ENCODE data around the gene KCNQ1. TPM values are rescaled to one million over a fixed set of nuclear protein-coding genes. Genes with fewer than 3 reads are reported as not detected.

The KCNQ1 gene
- total and polyA plus RNA-seq, 2 donors (not counting 3 experiments of a cell fraction or from before 2014, with no cell fraction given), result 0.07 to 0.09 TPM

DNA sequence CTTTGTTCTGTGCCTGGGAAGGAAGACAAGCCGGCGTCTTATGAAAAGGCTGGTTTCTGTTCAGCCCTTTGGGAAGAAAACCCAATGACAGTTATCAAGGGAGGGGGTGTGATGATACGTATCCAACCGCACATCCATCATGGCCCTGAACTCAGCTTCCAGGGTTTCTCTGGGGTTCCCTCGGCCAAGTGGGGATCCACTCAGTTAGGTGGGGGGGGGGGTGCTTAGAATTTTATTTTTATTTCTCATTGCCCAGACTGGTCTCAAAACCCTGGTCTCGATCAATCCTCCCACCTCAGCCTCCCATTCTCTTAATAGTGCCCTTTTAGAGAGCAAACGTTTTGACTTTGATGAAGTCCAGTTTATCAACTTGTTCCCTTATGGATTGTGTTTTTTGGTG, 25.7 kb downstream of the KCNQ1 start:
- no peaks in the 10 kb centered on the region for H3K4me1 ChIP-seq (ENCODE audit: control insufficient read depth, extremely low read depth, insufficient read depth, low read length)
- no peak overlapping the region for H2AFZ ChIP-seq (ENCODE audit: low read depth, low read length)
- no peaks in the 10 kb centered on the region for H4K20me1 ChIP-seq (replicated peaks; ENCODE audit: control insufficient read depth, extremely low read depth, insufficient read depth, low read length)
- H3K9ac ChIP-seq (replicated peaks; ENCODE audit: extremely low read depth, insufficient read depth, low read length), result no peak overlapping the region
- H3K79me2 ChIP-seq (ENCODE audit: control insufficient read depth, insufficient read depth, low read length), result no peaks in the 10 kb centered on the region
- BruUV-seq (replicated peaks), result no TSS peak
- no peak for TF ChIP-seq JUN (IDR thresholded peaks at IDR 0.05; ENCODE audit: borderline replicate concordance, insufficient read depth, insufficient read length, low read depth)
- TF ChIP-seq GATA2 (IDR thresholded peaks at IDR 0.05; ENCODE audit: insufficient read depth, insufficient read length, low read depth, low read length), result no peak
- TF ChIP-seq, protein P1, sequence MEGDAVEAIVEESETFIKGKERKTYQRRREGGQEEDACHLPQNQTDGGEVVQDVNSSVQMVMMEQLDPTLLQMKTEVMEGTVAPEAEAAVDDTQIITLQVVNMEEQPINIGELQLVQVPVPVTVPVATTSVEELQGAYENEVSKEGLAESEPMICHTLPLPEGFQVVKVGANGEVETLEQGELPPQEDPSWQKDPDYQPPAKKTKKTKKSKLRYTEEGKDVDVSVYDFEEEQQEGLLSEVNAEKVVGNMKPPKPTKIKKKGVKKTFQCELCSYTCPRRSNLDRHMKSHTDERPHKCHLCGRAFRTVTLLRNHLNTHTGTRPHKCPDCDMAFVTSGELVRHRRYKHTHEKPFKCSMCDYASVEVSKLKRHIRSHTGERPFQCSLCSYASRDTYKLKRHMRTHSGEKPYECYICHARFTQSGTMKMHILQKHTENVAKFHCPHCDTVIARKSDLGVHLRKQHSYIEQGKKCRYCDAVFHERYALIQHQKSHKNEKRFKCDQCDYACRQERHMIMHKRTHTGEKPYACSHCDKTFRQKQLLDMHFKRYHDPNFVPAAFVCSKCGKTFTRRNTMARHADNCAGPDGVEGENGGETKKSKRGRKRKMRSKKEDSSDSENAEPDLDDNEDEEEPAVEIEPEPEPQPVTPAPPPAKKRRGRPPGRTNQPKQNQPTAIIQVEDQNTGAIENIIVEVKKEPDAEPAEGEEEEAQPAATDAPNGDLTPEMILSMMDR (IDR thresholded peaks at IDR 0.05; ENCODE audit: extremely low read depth in 1 of 2, insufficient read depth in 1 of 2, low read depth in 1 of 2, low read length in 2 of 2), result no peak
- no peak for TF ChIP-seq POLR2AphosphoS5 (IDR thresholded peaks at IDR 0.05; ENCODE audit: insufficient read depth, low read depth, low read length)
- no peak for DNase-seq (ENCODE audit: low read depth, low spot score)
- ChIA-PET POLR2A (no interaction called here), CTCF (no interaction called here)
- no peaks in the 10 kb centered on the region for H3K9me1 ChIP-seq (replicated peaks; ENCODE audit: control insufficient read depth, extremely low read depth, insufficient read depth, low read length)
- no peak overlapping the region for H3K4me3 ChIP-seq (replicated peaks in 1 of 3; ENCODE audit: insufficient read depth in 1 of 3, low read depth in 1 of 3, low read length in 3 of 3)
- no peaks in the 10 kb centered on the region for H3K27me3 ChIP-seq (ENCODE audit: control insufficient read depth in 2 of 2, insufficient read depth in 2 of 2, low read length in 2 of 2)
- FAIRE-seq, result no peak
- no peaks in the 10 kb centered on the region for H3K9me3 ChIP-seq (replicated peaks; ENCODE audit: control insufficient read depth, insufficient read depth, low read length)
- no peak overlapping the region for H3K4me2 ChIP-seq (ENCODE audit: insufficient read depth, low read length)
- no peak overlapping the region for H3K27ac ChIP-seq (ENCODE audit: insufficient read depth, low read depth, low read length)
- dilution Hi-C loops (cut with MboI; ENCODE audit: extremely low pct_ligation_motif_present, low sequenced_read_pairs) (no loop called here), intact Hi-C loops (cut with micrococcal nuclease) (no loop called here)
- H3K36me3 ChIP-seq (ENCODE audit: control insufficient read depth in 2 of 2, extremely low read depth in 1 of 2, insufficient read depth in 2 of 2, low read length in 2 of 2), result no peaks in the 10 kb centered on the region

DNA sequence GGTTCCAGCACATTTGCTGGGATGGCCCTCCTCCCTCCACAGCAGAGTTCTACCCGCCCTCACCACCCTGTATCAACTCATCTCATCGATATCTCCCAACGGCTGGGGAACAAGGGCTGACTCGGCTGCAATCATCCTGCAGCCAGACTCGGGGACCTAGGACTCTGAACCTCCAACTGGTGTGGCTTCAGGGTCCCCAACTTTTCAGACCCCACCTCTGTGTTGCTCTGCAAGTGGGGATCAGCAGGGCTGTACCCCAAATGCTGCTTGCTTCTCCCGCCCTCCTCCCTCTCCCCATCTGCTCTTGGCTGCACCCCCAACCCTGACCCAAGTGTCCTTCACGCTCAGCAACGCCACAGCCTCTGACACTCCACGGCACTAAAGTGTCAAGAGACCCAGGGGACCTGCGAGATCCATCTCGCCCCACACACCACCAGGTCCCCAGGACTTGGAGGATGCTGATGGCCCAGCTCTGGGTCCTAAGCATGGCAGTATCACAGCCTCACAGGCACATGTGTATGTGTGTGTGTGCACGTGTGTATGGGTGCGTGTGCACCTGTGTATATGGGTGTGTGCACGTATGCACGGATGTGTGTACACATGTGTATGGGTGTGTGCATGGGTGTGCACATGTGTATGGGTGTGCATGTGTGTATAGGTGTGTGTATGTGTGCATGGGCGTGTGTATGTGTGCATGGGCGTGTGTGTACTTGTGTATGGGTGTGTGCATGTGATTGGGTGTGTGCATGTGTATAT, 26.4 kb downstream of the KCNQ1 start:
- no peaks in the 10 kb centered on the region for H4K20me1 ChIP-seq (replicated peaks; ENCODE audit: control insufficient read depth, extremely low read depth, insufficient read depth, low read length)
- no peak overlapping the region for H3K9ac ChIP-seq (replicated peaks; ENCODE audit: extremely low read depth, insufficient read depth, low read length)
- H2AFZ ChIP-seq (ENCODE audit: low read depth, low read length), result no peak overlapping the region
- intact Hi-C loops (cut with micrococcal nuclease), result no loop called here
- no peaks in the 10 kb centered on the region for H3K79me2 ChIP-seq (ENCODE audit: control insufficient read depth, insufficient read depth, low read length)
- DNase-seq (ENCODE audit: low read depth, low spot score) (no peak), FAIRE-seq (no peak)
- H3K9me3 ChIP-seq (replicated peaks; ENCODE audit: control insufficient read depth, insufficient read depth, low read length), result no peaks in the 10 kb centered on the region
- ChIA-PET CTCF (no interaction called here), POLR2A (no interaction called here)
- H3K4me1 ChIP-seq (ENCODE audit: control insufficient read depth, extremely low read depth, insufficient read depth, low read length), result no peaks in the 10 kb centered on the region
- H3K4me2 ChIP-seq (ENCODE audit: insufficient read depth, low read length), result no peak overlapping the region
- no peaks in the 10 kb centered on the region for H3K36me3 ChIP-seq (ENCODE audit: control insufficient read depth in 2 of 2, extremely low read depth in 1 of 2, insufficient read depth in 2 of 2, low read length in 2 of 2)
- dilution Hi-C loops (cut with MboI; ENCODE audit: extremely low pct_ligation_motif_present, low sequenced_read_pairs), result no loop called here
- H3K4me3 ChIP-seq (replicated peaks in 1 of 3; ENCODE audit: insufficient read depth in 1 of 3, low read depth in 1 of 3, low read length in 3 of 3), result no peak overlapping the region
- no peak for TF ChIP-seq FOS (IDR thresholded peaks at IDR 0.05; ENCODE audit: borderline replicate concordance, insufficient read depth, low read length)
- BruUV-seq (replicated peaks), result no TSS peak
- H3K27me3 ChIP-seq (ENCODE audit: control insufficient read depth in 2 of 2, insufficient read depth in 2 of 2, low read length in 2 of 2), result no peaks in the 10 kb centered on the region
- H3K9me1 ChIP-seq (replicated peaks; ENCODE audit: control insufficient read depth, extremely low read depth, insufficient read depth, low read length), result no peaks in the 10 kb centered on the region
- no peak overlapping the region for H3K27ac ChIP-seq (ENCODE audit: insufficient read depth, low read depth, low read length)
